ENCODE results near the gene OR4F15. TPM values are rescaled to one million over a fixed set of nuclear protein-coding genes. Genes with fewer than 3 reads are reported as not detected.

OR4F15 gene
- polyA plus RNA-seq, 3 donors, result not detected

DNA sequence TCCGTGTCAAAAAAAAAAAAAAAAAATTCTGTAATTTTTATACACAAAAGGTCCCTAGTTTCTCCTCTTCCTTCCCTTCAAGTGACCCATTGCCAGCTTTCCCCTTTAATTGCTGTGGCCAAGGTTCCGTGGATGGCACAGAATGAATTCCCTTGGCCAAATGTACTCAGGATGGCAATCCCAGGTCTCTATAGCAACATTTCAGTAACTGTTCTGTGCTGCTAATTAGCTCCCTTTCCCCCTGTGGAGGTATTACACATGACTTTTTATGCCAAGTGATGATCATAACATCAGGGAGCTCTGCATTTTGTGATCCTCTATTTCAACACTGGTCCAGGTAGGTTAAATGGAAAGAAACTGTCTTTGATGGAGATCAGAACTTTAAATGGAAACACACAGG is 8.8 kb upstream of the OR4F15 start, which contains the start of gene OR4F6:
Gene OR4F6, plus strand, starts transcription at position 301 of the 400 bp plus-strand sequence. CDS start 2,211 bp downstream, outside the sequence.
- DNase-seq (ENCODE audit: low read depth in 3 of 3, low spot score in 2 of 3), result no peak

DNA sequence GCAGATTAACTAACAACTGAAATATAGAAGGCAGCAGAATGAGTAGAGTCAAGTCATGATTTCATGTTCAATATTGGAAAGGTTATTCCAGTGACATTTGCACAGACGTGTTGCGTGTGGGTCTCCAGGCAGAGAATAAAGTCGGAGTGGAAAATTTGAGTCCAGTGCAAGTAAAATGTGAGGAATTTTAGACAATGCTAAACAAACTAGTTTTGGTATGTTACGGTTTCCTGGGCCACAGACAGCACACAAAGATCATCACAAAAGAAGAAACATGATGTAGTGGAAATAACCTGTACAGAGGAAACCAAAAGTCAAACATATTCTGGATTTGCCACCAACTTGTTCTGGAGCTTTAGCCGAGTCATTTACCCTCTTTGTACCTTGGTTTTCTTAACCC is 8.3 kb upstream of the OR4F15 start:
- no peak for DNase-seq (ENCODE audit: low read depth in 3 of 3, low spot score in 2 of 3)

DNA sequence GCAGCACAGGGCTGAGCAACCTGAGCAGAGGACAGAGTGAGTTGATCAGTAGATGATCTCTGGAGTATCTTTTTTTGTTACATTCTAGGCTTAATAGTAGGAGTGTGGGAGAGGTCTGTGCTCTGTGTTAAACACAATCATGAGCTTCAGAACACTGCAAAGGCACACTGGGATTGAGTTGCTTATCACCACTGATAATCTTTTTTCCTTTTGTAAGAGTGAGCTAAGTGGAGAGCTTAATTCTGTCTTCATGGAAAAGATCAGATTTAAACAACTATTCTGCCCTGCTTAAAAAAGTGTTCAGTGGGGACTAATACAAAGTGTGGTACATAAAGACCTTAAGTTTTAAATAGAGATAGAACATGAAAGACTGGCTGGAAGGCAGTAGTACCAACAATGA is 7.6 kb upstream of the OR4F15 start:
- no peak for DNase-seq (ENCODE audit: low read depth in 3 of 3, low spot score in 2 of 3)

DNA sequence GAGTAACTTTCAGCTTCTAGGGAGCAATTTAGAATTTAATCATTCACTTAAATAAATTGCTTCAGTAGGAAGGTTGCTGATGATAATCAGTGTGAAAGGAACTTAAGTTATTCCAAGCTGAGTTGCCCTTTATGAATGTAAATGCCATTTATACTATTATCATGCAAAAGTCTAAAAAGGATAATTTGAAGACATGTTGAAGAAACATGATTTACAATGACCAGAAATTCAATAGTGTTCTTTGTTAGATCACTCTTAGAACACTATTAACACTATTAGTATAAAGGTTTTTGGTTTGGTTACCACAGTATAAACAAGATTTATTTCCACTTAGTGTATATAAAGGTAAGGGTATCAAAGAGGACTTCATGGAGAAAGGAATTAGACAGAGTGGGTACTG is 7.1 kb upstream of the OR4F15 start:
- DNase-seq (ENCODE audit: low read depth in 3 of 3, low spot score in 2 of 3), result no peak

DNA sequence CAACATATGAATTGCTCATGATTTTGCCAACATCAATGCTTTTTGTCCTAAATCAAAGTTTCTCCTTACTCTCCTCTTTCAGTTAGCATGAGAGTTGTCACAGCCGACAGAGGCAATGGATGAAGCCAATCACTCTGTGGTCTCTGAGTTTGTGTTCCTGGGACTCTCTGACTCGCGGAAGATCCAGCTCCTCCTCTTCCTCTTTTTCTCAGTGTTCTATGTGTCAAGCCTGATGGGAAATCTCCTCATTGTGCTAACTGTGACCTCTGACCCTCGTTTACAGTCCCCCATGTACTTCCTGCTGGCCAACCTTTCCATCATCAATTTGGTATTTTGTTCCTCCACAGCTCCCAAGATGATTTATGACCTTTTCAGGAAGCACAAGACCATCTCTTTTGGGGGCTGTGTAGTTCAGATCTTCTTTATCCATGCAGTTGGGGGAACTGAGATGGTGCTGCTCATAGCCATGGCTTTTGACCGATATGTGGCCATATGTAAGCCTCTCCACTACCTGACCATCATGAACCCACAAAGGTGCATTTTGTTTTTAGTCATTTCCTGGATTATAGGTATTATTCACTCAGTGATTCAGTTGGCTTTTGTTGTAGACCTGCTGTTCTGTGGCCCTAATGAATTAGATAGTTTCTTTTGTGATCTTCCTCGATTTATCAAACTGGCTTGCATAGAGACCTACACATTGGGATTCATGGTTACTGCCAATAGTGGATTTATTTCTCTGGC is 6.2 kb upstream of the OR4F15 start:
- no peak for DNase-seq (ENCODE audit: low read depth in 3 of 3, low spot score in 2 of 3)

DNA sequence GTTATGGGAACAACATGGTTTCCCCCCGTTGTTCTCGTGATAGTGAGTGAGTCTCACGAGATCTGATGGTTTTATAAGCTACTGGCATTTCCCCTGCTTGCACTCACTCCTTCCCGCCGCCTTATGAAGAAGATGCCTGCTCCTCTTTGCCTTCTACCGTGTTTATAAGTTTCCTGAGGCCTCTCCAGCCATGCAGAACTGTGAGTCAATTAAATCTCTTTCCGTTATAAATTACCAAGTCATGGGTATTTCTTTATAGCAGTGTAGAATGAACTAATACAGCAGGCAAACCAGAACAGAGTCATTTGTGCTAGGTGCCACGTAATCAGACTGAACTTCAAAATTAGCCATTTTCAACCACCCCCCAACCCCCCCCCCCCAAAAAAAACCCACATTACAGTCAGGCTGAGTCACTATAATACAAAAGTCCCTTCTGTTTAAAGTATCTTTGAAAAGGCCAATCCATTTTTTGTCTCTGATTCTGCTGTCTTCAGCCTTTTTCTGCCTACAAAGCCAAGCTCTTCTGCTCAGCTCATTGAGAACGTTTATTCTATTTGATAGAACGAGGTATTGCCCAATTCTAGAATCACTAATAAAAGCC is 4.6 kb upstream of the OR4F15 start:
- DNase-seq (ENCODE audit: low read depth in 3 of 3, low spot score in 2 of 3), result no peak

DNA sequence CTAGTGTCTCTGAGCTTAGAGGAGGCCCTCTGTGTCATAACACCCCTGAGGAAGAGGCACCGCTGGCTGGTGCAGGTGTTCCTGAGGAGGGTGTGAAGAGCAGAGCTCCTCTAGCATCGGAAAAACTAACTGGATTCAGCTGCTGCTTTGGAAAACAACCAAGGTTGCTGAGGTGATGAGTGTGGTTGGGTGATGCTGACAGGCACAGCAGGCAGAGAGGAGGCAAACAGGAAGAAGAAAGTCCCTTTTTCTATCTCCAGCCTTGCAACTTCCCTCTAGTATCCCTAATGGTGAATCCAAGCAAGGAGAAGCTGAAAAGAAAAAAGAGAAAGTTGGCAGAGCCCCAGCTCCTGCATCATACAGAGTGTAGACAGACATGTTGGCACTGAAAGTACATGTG is 3.8 kb upstream of the OR4F15 start:
- no peak for DNase-seq (ENCODE audit: low read depth in 3 of 3, low spot score in 2 of 3)

DNA sequence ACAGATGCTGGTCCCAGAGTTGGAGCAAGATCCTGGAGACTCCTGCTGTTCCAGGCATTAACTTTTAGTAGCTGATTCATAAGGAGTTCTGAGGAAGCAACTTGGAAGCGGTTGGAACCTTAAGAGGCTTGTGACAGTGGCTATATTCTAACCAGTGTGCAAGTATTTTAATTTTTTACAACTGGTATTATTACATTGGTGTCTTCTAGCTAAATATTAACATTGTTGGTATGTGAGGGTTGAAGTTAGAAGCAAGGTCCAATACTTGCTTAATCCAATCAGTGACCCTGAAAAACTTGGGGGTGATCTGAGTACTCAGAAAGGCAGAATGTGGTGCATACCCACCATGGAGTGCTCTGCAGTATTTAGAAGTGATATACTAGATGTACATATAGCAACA is 1.5 kb upstream of the OR4F15 start:
- no peak for DNase-seq (ENCODE audit: low read depth in 3 of 3, low spot score in 2 of 3)

DNA sequence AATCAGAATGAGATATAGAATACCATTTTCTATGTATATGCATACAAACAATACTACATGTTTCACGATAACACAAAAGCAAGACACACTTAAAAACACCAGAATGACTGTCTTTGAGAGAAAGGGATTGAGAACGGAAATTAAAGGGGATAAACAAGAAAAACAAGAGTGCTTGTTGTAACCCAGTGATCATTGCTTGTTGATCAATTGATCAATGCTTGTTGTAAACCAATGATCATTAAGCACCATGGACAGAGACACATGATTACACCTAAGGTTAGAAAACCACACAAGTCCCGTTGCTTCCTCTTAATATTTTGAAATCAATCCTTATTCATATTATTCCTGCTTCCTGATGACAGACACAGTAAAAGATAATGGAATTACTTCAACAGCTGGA is 1.1 kb upstream of the OR4F15 start:
- no peak for DNase-seq (ENCODE audit: low read depth in 3 of 3, low spot score in 2 of 3)

DNA sequence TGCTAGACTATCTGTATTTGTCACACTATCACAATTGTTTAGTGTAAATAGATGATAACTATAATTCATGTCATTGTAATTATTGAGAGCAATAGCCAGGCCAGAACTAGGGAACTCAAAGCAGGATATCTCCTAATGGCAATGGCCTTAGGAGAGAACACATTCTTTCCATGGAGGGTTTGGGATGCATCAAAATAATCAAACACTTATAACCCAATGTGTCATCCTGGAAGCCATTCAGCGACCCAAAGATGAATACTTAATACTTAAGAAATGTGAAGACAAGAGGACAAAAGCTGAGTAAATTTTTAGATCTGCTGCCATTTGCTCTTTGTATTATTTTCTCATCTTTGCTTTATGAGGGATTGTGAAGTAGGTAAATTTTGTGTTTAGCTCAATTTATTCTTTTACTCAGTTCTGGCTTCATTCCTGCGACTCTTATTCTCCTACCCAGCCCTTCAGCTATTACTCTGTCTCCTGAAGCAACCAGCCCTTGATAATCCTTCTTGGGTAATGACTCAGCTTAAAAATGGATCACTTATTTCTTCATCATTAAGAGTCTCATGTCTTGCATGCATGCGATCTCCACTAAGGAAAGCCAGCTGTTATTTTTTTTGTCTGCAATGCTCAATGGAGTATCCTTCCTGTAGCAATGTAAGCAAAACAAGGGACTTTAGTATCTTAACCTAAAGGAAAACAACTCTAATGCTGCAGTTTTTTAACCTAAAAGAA is 2.0 kb downstream of the OR4F15 start:
- DNase-seq (ENCODE audit: low read depth in 3 of 3, low spot score in 2 of 3), result no peak

DNA sequence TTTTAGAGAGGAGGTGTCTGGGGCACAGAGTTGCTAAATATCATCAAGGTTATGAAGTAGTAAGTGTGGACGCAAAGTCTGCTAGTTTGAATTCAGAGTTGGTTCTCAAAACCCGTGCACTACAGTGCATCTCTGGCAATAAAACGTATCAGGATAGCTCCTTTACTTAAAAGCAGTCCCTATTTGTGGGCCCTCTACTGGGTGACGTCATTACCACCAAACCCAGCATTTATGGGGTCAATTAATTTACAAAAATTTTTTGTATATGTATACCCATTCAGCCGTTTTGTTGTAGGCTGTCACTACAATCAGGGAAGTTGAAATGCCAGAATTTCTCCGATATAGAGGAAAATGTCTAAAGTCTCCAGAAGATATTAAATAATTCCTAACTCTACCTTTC is 8.8 kb downstream of the OR4F15 start:
- DNase-seq (ENCODE audit: low read depth in 3 of 3, low spot score in 2 of 3), result no peak

DNA sequence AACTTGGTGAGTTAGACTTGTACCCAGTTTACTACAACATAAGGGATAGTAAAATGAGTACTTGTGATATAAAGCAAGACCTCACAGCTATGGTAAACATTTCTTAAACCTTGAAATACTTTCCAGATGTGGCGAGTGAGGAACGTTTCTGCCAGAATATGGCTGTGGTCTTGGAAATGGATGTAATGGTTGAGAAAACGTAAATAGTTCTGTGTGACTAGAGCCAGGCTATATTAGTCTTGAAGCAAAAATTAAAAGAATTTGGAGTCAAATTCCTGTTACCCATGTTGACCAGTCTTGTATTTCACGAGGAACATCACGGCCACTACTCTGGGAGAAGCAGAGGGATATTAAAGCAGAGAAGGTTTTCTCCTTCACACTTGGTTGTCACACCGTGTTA is 15.3 kb downstream of the OR4F15 start:
- no peak for DNase-seq (ENCODE audit: low read depth in 3 of 3, low spot score in 2 of 3)

DNA sequence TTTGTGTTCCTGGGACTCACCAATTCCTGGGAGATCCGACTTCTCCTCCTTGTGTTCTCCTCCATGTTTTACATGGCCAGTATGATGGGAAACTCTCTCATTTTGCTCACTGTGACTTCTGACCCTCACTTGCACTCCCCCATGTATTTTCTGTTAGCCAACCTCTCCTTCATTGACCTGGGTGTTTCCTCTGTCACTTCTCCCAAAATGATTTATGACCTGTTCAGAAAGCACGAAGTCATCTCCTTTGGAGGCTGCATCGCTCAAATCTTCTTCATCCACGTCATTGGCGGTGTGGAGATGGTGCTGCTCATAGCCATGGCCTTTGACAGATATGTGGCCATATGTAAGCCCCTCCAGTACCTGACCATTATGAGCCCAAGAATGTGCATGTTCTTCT is 16.8 kb downstream of the OR4F15 start:
- DNase-seq (ENCODE audit: low read depth in 3 of 3, low spot score in 2 of 3), result no peak

DNA sequence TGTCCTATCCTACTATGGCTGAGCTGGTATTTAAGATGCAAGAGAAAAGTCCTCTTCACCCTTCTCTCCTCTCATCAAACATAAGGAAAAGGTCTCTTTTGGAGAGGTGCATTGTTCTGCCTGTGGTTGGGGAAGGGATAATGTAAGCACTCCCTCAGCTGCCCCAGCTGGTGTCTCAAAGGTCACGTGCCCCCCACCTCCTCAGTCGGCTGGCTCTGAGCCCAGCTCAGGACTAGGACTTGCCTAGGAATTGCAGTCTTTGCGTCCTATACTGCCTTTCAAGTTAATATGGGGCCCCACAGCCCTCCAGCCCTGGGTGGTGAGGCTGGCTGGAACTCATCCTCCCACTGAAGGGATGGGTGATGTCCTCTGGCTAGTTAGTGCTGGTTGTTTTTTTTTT is 29.7 kb downstream of the OR4F15 start:
- no peak for DNase-seq (ENCODE audit: low read depth in 3 of 3, low spot score in 2 of 3)

DNA sequence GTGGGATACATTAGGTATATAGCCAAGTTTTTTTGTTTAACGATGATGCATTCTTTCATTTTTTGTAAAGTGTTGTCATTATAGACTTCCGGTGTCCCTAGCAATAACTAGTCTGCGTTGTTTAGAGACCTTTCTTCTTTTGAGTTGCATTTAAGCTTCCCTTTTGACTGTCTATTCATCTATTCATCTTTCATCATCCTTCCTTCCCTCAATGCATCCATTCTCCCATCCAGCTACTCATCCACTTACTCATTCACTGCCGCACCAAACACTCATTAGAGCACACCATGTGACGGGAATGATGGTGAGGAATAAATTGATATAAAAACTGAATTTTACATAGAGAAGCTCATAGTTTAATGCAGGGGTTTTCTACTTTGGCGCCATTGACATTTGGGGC is 32.9 kb downstream of the OR4F15 start:
- no peak for DNase-seq (ENCODE audit: low read depth in 3 of 3, low spot score in 2 of 3)

DNA sequence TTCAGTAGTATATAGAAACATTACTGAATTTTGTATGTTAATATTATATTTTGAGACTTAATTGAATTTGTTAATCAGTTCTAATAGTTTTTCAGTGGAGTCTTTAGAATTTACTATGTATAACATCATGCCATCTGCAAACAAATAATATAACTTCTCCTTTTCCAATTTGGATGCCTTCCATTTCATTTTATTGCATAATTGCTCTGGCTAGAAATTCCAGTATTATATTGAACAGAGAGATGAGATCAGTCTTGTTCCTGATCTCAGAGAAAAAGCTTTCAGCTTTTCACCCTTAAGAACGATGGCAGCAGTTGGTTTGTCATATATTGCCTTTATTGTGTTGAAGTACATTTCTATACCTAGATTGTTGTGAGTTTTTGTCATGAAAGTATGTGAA is 40.4 kb downstream of the OR4F15 start:
- DNase-seq (ENCODE audit: low read depth in 3 of 3, low spot score in 2 of 3), result no peak

Other genes with a start within 250 kb of the OR4F15 start
- 10 to 100 TPM; 64.4 to 74.1 (median 66.0) TPM for gene TM2D3, start 159.8 kb upstream of the OR4F15 start, polyA plus RNA-seq (ENCODE audit: insufficient read length in 3 of 3)
- 10 to 100 TPM; 18.0 to 22.8 (median 21.1) TPM for gene TARS3, start 87.7 kb upstream of the OR4F15 start, polyA plus RNA-seq (ENCODE audit: insufficient read length in 3 of 3)
- gene OR4F6, start 8.7 kb upstream of the OR4F15 start, polyA plus RNA-seq (ENCODE audit: insufficient read length in 3 of 3), result not detected